ENCODE results near the gene PTPRS.
"Not testable (repeated sequence)": the region's sequence is repeated elsewhere in the genome, so short reads cannot be mapped to it uniquely, and the experiment has no call there.

PTPRS gene

DNA sequence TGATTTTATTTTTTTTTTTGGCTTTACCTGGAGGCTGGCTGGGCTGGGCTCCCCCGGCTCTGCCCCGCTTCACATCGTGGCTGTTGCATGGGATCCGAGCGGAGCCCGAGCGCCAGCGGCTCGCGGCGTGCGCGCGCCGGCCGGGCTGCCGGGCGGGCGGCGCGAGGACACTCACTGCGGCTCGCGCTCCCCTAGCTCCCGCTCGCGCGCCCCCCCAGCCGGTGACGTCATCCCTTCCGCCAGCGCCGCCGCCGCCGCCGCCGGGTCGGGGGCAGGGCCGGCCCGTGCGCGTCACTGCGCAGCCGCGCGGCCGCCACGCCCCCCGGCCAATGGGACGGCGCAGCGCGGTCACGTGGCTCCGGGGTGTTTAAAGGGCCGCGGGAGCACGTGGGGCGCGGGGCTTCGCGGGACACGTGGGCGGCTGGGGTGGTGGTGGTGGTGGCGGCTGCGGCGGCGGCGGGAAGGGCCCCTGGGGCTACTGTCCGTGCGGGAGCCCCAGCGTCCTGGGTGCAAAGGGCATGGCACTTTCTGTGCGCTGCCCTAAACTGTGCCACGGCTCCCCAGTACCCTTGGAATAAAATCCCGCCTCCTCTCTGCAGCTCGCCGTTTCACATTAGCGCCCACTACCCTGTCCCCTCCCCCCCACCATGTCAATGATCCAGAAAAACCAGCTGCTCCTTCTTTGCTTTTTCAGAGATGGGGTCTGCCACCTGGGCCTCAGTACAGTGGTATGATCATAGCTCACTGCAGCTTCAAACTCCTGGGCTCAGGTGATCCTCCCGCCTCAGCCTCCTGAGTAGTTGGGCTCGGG lies at the start of gene PTPRS:
TSS of gene PTPRS (minus strand) at position 176 of the 811 bp plus-strand sequence. CDS start 54,672 bp downstream, outside the sequence.
- DNase-seq = no peak

DNA sequence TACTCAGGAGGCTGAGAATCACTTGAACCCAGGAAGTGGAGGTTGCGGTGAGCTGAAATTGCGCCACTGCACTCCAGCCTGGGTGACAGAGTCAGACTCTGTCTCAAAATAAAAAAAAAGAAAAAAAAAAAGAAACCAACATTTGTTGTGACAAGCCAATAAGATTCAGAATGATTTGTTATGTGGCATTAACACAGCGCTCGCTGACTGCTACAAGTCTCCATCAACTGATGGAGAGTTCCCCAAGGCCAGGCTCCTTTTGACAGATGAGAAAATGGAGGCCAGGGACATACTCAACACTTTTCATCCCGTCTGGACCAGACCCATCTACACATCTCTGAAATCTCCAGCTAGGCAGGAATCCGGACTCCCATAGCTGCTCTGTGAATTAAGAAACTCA lies 48.7 kb upstream of the PTPRS start:
- DNase-seq = no peak

DNA sequence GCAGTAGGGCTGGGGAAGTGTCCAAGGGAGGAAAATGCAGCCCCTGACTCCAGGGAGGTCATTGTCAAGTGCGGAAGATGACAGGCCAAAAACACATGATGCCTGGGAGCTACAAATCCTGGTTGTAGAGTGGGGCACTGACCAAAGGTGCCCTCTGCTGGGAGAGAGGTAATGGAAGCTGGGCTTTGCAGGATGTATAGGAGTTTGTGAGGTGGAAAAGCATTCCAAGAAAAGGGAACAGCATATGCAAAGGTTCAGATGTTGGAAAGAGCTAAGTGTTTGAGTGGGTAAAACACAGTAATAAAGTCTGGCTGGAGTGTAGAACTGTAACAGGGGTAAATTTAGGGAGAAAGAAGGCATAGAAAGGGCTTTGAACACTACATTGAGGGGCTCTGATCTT lies 46.9 kb upstream of the PTPRS start:
- DNase-seq = no peak

DNA sequence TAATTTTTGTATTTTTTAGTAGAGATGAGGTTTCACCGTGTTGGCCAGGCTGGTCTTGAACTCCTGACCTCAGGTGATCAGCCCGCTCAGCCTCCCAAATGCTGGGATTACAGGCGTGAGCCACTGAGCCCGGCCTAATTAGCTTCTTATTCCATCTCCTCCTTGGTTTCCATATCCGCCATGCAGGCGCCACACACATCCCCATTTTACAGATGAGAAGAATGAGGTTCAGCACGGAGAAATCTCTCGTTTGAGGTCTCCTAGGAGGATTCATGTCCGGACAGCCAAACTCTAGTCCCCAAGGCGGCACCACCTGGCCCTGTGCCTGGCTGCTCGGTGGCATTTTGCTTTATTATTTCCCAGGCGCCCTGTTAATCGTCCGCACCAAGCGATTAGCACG lies 46.2 kb upstream of the PTPRS start:
- no peak for DNase-seq

DNA sequence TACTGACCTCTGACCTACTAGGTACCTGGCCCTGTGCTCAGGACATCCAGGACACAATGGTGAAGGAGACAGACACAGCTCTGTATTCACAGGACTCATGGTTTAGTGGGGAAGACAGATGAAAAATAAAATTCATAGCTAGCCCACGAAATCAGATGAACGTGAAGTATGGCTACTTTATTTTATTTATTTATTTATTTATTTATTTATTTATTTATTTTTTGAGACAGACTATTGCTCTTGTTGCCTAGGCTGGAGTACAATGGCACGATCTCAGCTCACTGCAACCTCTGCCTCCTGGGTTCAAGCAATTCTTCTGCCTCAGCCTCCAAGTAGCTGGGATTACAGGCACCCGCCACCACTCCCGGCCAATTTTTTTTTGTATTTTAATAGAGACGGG lies 40.6 kb upstream of the PTPRS start:
- DNase-seq = not testable (repeated sequence)

DNA sequence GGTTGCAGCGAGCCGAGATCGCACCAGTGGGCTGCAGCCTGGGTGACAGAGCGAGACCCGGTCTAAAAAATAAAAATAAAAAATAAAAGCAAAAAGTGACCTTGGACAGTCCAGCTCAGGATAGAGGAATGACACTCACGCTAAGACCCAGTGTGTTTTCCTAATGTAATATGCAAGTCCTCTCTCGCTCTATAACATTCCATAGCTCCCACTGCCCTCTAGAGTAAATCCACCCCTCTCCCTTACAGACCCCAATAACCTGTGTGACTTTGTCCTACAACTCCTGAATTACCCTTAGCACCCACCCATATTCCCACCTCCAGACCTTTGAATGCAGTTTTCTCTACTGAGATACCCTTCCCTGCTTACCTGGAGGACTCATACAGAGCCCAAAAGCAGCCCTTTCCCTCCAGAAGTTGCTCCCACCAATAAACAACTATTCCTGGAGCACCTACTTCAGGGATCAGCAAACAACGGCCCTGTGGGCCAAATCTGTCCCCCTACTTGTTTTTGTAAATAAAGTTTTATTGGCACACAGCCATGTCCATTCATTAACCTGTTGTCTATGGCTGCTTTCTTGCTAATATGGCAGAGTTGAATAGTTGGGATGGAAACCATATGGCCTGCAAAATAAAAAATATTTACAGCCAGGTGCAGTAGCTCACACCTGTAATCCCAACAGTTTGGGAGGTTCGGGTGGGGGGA lies 39.8 kb upstream of the PTPRS start:
- DNase-seq = no peak

DNA sequence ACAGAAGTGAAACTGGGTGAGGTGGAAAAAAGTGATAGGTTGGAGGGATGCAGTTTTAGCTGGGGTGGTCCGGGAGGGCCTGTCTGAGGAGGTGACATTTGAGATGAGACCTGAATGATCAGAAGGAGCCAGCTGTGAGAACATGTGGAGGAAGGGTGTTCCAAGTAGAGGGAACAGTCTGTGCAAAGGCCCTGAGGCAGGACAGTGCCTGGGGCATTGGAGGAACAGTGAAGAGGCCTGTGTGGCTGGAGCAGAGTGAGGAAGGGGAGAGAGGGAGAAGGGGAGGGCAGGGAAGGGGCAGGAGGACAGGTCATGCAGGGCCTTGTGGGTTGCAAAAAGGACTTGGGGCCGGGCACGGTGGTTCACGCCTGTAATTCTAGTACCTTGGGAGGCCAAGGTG lies 36.3 kb upstream of the PTPRS start:
- DNase-seq = no peak

DNA sequence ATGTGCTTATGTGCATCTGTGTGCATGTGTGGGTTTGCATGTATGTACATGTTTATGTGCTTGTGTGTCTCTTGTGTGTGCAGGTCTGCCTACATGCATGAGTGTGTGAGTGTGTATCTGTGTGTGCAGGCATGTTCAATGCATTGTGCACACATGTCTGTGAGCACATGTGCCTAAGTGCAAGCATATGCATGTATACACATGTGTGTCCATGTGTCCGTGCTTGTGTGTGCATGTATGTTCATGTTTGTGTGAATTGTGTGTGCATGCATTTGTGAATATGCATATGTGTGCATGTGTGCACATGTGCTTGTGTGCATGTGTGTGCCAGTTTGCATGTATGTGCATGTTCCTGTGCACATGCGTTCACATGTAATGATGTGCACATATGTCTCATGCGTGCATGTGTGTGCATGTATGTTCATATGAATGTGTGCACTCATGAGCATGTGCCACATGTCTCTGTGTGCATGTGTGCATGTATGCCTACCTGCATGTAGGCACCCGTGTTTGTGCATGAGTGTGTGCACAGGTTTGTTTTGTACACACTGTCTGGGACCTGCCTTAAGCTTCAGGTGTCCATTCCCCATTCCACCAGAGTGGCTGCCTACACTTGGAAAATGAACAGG lies 32.1 kb upstream of the PTPRS start:
- DNase-seq = no peak

DNA sequence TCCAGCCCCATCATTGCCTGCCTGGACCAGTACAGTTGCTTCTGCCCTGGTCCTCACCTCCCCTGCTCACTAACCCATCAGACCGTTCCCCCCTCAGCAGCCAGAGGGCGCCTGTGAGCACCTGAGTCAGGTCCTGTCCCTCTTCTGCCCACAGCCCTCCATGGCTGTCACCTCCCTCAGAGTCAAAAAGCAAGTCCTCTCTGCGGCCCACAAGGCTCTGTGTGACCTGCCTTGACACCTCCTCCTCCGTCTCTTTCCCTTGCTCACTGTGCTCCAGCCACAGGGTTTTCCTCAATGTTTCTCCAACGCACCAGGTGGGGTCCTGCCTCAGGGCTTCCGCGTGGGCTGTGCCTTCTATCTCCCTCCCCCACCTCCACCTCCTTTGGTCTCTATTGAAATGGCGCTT lies 29.4 kb upstream of the PTPRS start:
- no peak for DNase-seq

DNA sequence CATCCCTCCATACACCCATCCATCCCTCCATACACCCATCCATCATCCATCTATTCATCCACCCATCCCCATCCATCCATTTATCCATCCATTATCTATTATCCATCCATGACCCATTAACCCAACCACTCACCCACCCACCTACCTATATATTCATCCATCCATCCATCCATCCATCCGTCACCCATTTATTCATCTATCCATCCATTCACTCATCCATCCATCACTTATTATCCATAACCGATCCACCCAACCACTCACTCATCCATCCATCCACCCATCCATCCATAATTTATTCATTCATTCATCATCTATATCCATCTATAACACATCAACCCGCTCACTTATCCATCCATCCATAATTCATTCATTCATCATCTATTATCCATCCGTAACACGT lies 28.7 kb upstream of the PTPRS start:
- DNase-seq = no peak

DNA sequence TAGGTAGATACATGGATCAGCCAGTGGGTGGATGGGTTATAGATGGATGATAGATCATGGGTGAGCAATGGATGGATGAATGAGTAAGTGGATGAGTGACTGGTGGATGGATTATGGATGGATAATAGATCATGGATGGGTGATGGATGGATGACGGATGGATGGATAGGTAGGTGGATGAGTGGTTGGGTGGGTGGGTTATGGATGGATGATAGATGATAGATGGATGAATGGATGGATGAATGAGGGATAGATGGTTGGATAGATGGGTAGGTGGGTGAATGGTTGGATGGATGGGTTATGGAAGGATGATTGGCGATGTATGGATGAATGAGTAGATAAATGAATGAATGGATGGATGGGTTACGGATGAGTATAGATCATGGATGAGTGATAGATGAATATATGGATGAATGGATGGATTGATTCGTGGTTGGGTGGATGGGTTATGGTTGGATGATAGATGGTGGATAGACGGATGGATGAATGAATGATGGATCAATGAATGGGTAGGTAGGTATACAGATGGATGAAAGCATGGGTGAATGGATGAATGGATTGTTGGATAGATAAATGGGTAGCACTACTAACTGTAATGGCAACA lies 27.0 kb upstream of the PTPRS start:
- no peak for DNase-seq

DNA sequence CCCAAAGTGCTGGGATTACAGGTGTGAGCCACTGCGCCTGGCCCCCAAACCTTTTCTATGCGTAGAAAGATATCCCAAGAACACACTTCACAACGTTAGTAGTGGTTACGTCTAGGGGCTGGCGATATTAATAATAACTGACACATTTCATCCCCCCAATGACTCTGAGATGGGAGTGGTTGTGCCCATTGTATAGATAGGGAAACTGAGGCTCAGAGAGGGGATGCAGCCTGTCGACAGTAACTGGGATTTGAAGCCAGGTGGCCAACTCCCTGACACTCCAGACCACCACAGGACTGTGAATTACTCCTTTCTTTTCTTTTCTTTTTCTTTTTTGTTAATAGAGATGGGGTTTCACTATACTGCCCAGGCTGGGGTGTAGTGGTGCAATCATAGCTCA lies 25.3 kb upstream of the PTPRS start:
- no peak for DNase-seq

DNA sequence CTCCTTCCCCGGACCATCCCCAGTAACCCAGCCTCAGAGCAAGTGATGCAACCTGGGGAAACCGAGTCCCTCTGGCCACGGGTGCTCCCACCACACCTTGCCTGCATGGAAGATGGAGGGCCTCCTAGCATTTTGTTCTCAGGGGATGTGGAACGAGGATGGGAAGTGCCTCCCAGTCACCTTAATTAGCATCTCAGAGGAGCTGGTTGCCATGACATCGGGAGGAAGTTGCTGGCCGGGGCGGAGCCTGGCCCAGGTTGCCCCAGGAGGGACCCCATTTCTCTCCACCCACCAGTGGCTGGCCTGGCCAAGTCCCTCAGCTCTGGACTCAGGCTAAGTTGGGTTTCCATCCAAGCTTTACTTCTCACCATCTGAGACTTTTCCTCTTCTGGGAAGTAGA lies 24.1 kb upstream of the PTPRS start:
- DNase-seq = no peak

DNA sequence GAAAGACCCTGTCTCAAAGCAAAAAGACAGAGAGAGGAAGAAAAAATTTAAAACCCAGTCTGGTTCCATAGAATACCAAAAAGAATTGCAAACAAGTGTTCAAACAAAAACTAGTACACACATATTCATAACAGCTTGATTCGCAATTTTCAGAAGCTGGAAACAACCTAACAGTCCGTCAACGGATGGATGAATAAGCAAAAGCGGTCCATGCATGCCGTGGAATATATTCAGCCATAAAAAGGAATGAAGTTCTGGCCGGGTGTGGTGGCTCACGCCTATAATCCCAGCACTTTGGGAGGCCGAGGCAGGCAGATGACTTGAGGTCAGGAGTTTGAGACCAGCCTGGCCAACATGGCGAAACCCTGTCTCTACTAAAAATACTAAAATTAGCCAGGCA lies 21.2 kb upstream of the PTPRS start:
- not testable (repeated sequence) for DNase-seq

DNA sequence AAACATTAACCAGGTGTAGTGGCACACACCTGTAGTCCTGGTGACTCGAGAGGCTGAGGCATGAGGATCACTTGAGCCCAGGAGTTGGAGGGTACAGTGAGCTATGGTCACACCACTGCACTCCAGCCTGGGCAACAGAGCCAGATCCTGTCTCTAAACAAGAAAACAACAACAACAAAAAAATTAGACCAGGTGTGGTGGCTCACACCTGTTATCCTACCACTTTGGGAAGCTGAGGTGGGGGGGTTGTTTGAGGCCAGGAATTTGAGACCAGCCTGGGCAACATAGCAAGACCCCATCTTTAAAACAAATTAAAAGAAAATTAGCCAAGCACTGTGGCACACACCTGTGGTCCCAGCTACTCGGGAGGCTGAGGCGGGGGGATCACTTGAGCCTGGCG lies 20.8 kb upstream of the PTPRS start:
- DNase-seq = no peak

DNA sequence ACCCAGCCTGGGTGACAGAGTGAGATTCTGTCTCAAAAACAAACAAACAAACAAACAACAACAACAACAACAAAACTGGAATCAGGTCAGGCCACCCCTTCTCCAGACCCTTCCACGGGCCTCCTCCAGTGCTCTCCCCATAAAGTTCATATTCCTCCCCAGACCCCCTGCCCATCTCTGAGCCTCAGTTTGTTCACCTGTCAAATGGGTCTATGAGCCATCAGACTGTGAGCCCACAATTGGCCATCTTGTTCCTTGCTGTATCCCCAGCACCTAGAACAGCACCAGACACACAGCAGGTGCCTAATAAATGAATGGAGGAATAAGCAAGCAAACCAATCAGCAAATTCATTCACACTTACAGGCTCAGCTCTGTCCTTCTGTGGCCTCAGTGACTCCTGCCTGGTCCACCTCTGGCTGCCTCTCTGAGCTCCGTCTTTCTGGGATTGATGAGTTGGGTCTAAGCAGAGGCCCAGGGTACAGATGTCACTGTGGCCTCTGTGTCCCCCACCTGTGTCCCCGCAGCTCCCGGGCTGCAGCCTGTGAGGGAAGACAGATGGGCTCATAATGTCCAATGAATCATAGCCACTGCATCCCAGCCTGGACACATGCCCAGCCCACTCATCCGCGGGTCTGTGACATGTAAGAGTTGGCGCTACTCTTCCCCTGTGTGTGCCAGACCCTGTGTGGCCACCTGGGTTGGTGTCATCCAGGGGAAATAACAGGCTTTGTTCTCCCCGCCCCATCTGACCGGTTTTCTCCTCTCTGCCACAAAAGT lies 19.6 kb upstream of the PTPRS start:
- no peak for DNase-seq

DNA sequence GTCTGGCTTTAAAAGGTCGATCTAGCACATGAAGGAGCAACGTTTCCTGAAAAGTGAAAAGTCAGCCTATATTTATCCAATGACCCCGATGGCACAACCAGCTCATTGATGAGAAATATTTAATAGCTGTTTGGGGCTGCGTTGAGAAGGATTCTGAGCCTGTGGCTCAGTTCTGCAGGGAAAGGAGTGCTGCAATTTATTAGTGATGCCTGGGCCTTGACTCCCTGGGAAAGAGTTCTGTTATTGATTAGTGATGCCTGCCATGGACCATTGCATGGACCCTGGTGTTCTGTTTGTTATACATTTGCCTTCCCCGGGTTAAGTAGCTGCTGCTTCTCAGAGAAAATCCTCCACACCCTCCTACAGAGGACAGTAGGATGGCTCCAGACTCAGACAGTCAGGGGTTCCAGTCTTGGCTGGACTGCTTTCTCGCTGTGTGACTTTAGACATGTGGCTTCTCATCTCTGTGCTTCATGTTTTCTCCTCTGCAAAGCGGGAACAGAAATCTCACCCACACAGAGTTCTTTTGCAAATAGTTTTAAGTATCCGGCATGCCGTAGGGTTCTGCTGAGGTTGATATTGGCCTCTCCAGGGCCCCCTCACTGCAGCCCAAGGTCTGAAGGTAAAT lies 17.7 kb upstream of the PTPRS start:
- no peak for DNase-seq

DNA sequence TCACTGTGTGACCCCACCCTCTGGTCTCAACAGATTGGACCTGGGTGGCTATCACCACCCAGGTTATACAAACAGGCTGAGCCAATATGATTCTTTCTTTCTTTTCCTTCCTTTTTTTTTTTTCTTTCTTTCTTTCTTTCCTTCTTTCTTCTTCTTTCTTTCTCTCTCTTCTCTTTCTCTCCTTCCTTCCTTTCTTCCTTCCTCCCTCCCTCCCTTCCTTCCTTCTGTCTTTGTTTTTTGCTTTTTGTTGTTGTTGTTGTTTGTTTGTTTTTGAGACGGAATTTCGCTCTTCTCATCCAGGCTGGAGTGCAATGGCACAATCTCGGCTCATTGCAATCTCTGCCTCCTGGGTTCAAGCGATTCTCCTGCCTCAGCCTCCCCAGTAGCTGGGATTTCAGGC lies 17.0 kb upstream of the PTPRS start:
- DNase-seq = no peak

DNA sequence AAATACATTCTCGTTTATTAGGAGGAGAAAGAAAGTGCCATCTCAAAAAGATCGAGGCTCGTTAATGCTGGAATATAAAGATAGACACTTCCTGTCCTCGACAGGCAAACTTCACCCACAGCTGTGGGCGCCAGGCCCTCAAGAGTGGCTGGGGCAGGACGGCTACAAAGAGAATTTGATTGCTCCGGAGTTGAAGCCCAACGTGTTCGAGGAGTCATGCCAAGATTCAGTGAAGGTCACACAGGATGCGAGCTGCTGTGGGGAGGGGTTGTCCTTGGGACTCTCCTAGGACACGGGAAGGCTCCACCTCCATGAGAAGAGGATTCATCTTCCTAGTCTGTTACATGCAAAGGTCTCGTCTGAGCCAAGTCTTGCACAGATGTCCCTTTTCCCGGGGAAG lies 16.3 kb upstream of the PTPRS start:
- DNase-seq = no peak

DNA sequence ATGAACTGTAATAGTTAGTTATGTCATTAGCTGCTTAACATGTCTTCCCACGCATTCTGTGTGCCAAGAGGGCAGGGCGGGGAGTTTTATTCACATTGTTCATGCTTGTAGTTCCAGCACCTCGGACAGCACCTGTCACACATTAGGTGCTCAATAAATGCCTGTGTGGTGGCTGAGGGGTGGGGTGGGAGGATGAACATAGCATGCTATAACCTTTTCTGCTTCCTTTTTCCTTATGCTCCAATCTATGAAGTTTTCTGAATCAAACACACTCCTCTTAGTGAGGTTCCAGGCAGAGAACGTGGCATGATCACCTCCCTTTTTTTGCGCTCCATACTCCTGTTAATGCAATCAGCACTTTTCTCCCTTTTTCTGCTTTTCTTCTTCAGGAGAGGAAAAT lies 15.8 kb upstream of the PTPRS start:
- no peak for DNase-seq

DNA sequence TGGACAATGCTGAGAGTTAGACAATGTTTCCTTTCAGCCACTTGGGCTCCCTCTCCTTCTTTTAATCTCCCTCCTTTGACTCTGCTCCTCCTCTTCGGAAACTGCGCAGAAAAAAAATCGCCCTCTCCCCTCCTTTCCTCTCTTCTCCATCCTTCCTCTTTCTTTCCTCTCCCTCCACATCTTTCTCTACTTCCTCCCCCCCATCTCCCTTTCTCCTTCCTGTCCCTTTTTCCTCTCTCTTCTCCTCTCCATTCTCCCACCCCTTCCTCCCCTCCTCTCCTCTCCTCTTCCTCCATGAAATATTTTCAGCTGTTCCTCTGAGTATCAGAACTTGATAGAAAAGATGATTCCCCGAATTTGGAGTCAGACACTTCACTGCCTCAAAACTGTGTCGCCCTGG lies 15.1 kb upstream of the PTPRS start:
- no peak for DNase-seq

DNA sequence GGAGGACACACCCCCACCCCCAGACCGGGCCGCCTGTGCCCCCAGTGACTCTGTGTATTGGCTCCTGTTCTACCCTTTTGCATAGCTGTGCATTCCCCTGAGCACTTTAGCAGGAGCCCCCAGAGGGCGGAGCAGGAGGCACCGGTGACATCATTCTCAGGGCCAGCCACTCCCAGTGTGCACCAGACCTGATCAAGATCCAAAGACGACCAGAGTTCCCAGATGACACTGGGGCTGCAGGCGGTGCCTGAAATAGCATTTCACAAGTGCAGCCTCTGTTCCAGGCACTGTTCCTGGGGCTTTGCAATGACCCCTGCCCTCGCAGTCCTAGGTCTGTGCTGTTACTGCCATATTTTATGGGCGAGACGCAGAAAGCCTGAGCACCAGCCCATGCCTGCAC lies 14.5 kb upstream of the PTPRS start:
- no peak for DNase-seq
